HUES48 (cell line): ENCODE results near the gene ABLIM2.
A peak's percentile ranks its signal among the peaks of the same experiment; 100 is the strongest.

Experiments used
- H3K27ac ChIP-seq: one replicate; pipeline ENCODE4 v1.7.0; 2013; ENCODE audit warnings: low read depth, low read length, inconsistent platforms
- H3K27me3 ChIP-seq: 2 replicates; pipeline ENCODE4 v1.6.1; 2013; ENCODE audit warnings: mild to moderate bottlenecking, low read length; ENCODE audit not compliant: control insufficient read depth, insufficient read depth
- H3K36me3 ChIP-seq: 2 replicates; pipeline ENCODE4 v1.6.1; 2013; ENCODE audit warnings: low read length; ENCODE audit not compliant: control insufficient read depth, insufficient read depth
- H3K4me1 ChIP-seq: 2 replicates; pipeline ENCODE4 v1.6.1; 2013; ENCODE audit warnings: mild to moderate bottlenecking, low read length; ENCODE audit not compliant: control insufficient read depth, insufficient read depth
- H3K4me3 ChIP-seq: 2 replicates; pipeline ENCODE4 v1.5.1; 2013; ENCODE audit warnings: mild to moderate bottlenecking, low read depth, low read length
- H3K9ac ChIP-seq: 2 replicates; pipeline ENCODE4 v1.6.1; 2013; ENCODE audit warnings: mild to moderate bottlenecking, low read depth, low read length, moderate library complexity
- H3K9me3 ChIP-seq: 2 replicates; pipeline ENCODE4 v1.6.1; 2013; ENCODE audit warnings: low read length; ENCODE audit not compliant: control insufficient read depth, insufficient read depth

Gene ABLIM2

DNA sequence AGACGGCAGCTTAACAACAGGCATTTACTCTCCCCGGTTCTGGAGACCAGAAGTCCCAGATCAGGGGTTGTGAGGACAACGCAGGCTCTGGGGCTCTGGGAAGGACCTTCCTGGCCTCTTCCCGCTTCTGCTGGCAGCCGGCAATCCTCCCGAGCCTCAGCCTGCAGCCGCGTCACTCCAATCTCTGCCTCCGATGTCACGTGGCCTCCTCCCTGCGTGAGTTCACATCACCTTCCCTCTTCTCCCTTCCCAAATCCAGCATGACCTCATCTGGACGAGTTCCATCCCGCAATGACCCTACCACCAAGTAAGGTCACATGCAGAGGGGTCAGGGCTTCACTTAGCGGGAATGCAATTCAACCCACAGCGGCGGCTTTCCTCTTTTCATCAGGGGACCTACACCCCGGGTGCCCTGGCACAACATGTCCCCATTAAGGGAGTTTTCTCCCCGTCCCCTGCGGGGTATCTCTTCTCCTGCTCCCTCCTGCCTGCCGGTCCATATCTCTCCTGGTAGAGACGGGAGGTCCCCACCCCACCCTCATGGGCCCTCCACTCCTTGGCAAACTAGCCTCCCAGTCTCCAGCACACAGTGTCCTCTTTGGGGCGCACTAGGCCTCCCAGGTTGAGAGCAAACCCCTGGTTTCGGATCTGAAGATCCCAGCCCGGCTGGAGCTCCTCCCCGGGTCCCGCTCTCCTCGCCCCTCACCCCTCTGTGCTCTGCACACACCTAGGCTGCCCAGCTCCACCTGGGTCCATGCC lies 25.5 kb downstream of the ABLIM2 start:
- Histone ChIP-seq H3K9me3 (no peaks in the 10 kb centered on the region), H3K4me1 (peaks cover 7% of the 10 kb centered on the region), H3K36me3 (no peaks in the 10 kb centered on the region), H3K4me3 (no peak overlapping the region), H3K27me3 (no peaks in the 10 kb centered on the region), H3K27ac (no peak overlapping the region), H3K9ac (no peak overlapping the region)

DNA sequence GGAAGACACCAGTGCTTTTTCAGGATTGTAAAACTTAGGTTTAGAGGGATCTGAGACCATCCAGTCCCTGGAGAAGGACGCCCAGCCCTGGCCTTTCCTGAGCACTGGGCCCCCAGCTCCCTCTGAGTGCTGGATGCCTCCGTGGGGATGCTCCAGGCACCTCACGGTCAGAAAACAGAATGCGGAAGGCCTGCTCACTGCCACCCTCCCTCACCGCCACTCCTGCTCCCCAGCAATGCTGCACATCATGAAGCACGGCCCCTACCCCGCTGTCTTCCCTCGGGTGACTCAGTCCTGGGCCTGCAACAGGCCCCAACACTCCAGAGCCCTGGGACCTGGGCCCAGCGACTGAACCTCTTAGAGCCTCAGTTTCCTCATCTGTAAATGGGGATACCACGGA lies 26.2 kb downstream of the ABLIM2 start:
- Histone ChIP-seq H3K36me3 (no peaks in the 10 kb centered on the region), H3K9me3 (no peaks in the 10 kb centered on the region), H3K4me3 (no peak overlapping the region), H3K9ac (no peak overlapping the region), H3K27ac (no peak overlapping the region), H3K27me3 (no peaks in the 10 kb centered on the region), H3K4me1 (peaks cover 11% of the 10 kb centered on the region)

DNA sequence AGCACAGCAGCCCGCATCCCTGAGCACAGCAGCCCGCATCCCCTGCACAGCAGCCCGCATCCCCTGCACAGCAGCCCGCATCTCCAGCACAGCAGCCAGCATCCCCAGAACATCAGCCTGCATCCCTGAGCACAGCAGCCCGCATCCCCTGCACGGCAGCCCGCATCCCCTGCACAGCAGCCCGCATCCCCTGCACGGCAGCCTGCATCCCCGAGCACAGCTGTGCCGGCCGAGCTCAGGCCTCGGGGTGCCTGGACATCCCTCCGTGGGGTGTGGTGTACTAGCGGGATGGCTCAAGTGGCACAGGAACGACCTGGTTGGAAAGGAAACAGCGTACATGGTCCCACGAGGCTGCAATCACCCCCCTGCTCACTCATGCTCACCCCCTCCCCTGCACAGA lies 26.8 kb downstream of the ABLIM2 start:
- H3K9ac ChIP-seq, result no peak overlapping the region
- no peaks in the 10 kb centered on the region for H3K27me3 ChIP-seq
- H3K27ac ChIP-seq, result no peak overlapping the region

DNA sequence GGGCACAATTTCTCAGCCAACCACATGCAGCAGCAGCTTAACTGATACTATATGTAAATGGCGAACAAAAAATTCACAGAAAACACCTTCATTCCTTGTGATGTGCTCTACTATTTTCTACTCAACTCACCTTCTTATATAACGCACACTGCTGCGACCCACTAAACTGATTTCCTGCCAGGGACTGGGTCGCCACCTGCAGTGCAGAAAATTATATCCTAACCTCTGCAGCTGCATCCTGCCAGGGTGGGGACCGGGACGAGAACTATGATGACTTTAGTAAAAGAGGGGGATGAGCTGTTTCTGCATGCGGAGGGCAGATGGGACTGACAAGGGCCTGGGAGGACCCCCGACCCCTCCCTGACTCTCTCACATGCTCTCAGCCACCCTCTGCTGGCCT lies 27.4 kb downstream of the ABLIM2 start:
- Histone ChIP-seq H3K9me3 (no peaks in the 10 kb centered on the region), H3K27ac (no peak overlapping the region), H3K27me3 (no peaks in the 10 kb centered on the region), H3K9ac (no peak overlapping the region), H3K4me1 (peaks cover 11% of the 10 kb centered on the region), H3K36me3 (no peaks in the 10 kb centered on the region), H3K4me3 (no peak overlapping the region)

More for the DNA sequence above, 26.8 kb downstream of the ABLIM2 start:
- Histone ChIP-seq H3K9me3 (no peaks in the 10 kb centered on the region), H3K36me3 (no peaks in the 10 kb centered on the region), H3K4me3 (no peak overlapping the region), H3K4me1 (peaks cover 11% of the 10 kb centered on the region)

DNA sequence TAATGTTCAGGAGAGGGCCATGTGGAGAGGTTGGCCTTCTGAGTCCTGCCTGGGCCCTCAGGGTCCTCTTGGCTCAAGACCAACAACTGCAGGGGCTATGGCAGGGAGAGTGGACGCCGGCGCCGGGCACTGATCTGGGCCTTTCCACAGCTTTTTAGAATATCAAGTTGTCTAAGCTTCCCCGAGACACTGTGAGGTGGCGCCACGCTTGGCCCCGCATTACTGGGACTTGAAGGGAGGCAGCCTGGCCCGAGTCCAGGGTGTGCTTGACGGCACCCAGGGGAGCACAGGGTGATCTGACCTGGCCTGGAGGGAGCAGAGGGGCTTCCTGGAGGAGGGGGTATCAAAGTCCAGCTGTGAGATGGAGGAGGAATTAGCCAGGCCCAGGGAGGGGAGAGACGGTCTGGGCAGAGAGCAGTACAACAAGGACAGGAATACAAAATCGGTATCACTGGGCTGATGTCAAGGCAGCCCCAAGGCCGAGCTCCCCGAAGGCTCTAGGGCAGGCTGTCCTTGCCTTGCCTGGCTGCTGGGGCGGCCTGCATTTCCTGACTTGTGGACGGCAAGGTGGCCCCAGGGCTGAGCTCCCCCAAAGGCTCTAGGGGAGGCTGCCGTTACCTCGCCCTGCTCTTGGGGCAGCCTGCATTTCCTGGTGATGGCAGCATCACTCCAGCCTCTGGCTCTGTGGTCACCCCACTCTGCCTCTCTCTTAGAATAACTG lies 28.1 kb downstream of the ABLIM2 start:
- no peaks in the 10 kb centered on the region for H3K9me3 ChIP-seq

DNA sequence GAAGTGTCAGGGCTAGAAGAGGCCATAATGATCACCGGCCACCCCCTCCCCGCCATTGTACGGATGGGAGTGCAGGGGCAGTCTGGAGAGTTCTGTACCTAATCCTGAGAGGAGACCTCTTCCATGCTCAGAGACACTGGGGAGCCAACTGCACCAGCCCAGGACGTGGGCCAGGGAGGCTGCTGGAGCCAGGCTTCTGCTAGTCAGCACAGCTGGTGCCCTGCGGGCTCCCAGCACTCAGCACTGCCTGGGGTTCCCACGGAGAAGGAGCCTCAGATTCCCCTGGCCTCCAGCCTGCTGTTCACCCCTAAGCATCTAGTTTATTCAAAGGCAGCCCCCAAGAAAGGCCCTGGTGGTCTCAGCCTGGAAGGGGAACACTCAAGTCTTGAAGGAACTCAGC lies 28.8 kb downstream of the ABLIM2 start:
- Histone ChIP-seq H3K27me3 (no peaks in the 10 kb centered on the region), H3K4me1 (peaks cover 11% of the 10 kb centered on the region), H3K9me3 (no peaks in the 10 kb centered on the region), H3K27ac (no peak overlapping the region), H3K9ac (no peak overlapping the region), H3K4me3 (no peak overlapping the region), H3K36me3 (no peaks in the 10 kb centered on the region)

More for the DNA sequence above, 28.1 kb downstream of the ABLIM2 start:
- H3K9ac ChIP-seq, result no peak overlapping the region
- no peaks in the 10 kb centered on the region for H3K27me3 ChIP-seq
- no peaks in the 10 kb centered on the region for H3K36me3 ChIP-seq
- H3K27ac ChIP-seq, result no peak overlapping the region
- H3K4me3 ChIP-seq, result no peak overlapping the region
- peaks cover 11% of the 10 kb centered on the region for H3K4me1 ChIP-seq

DNA sequence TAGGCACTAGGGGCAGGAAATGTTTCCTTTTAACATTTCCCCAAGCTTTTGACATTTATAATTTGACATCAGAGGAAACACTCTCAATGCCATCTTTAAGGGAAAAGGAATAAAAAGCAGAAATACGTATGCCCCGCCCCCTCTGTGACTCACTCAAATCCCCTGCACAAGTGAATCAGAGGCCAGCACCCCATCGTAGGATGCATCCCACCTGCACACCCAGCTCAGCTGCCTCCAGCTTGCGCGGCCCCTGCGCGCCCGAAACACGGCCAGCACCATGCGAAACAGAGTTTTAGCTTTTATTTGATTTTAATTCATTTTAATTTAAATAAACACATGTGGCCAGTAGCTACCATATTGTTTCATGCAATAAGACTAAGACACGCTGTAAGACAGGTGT lies 29.5 kb downstream of the ABLIM2 start:
- Histone ChIP-seq H3K27me3 (no peaks in the 10 kb centered on the region), H3K9me3 (no peaks in the 10 kb centered on the region), H3K9ac (no peak overlapping the region), H3K27ac (no peak overlapping the region), H3K4me3 (no peak overlapping the region), H3K4me1 (peaks cover 11% of the 10 kb centered on the region), H3K36me3 (no peaks in the 10 kb centered on the region)

DNA sequence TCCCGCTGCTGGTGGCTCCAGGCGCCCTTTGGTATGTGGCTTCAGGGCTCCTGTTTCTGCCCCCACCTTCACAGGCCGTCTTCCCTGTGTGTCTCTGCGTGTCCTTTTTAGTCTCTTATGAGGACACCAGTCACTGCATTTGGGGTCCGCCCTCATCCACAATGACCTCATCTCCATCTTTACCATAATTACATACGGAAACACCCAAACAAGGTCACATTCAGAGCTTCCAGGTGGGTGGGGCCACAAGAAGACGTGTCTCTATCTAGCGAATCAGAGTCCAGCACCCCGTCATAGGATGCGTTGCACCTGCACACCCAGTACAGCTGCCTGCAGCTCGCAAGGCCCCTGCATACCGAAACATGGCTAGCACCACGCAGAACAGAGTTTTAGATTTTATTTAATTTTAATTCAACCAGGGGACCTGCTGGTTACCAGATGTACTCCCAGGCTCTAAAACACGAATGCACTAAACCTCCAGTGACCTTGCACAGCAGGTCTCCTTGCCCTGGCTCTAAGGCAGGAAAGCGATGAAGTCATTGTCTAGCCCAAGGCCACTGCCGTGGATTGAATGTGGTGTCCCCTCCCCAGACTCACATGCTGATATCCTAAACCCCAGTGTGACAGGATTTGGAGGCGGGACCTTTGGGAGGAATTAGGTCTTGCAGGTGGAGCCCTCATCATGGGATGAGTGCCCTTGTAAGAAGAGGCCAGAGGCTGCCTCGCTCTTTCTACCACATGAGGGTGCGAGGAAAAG lies 30.3 kb downstream of the ABLIM2 start:
- Histone ChIP-seq H3K27me3 (no peaks in the 10 kb centered on the region), H3K27ac (peak overlapping the region; percentile 45), H3K9ac (0 out of 2 replicates have a peak overlapping the region, but pooled peaks have one; percentile 22), H3K4me1 (peaks cover 11% of the 10 kb centered on the region), H3K9me3 (no peaks in the 10 kb centered on the region), H3K4me3 (no peak overlapping the region), H3K36me3 (no peaks in the 10 kb centered on the region)

DNA sequence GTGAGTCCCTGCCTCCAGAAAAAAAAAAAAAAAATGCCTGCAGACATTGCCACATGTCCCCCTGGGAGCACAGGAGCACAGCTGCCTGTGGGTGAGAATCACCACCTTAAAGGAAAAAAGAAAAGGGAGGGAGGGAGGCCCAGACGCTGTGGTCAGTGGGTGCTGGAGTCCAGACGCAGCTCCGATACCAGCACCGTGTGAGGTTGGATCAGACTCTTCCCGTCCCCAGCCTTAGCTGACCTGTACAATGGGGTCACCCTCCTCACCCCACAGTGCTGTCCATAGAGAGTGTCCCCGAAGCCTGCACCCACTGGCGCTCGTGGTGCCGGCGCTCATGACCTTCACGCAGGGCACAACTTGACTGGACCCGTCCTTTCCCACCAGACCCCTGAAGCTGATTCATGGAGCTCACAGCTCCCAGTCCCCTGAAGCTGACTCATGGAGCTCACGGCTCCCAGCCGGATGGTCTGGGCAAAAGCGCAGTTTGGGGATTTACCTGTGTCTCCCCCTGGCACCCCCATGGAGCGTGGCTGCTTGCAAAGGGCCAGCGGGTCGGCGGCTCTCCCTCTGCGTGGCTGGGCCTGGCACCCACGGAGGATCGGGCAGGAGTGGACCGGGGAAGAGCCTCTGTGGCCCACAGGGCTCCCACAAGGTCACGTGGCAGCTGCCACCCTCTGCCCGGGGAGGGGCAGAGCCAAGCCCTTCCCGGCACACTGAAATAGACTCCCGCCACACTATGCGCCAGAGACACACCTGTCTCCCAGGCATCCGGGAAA lies 31.4 kb downstream of the ABLIM2 start:
- Histone ChIP-seq H3K36me3 (no peaks in the 10 kb centered on the region), H3K4me3 (no peak overlapping the region), H3K4me1 (peaks cover 11% of the 10 kb centered on the region), H3K27me3 (no peaks in the 10 kb centered on the region), H3K27ac (peak overlapping the region; percentile 45), H3K9me3 (no peaks in the 10 kb centered on the region), H3K9ac (no peak overlapping the region; the same call in 1 of the 2 replicates)

DNA sequence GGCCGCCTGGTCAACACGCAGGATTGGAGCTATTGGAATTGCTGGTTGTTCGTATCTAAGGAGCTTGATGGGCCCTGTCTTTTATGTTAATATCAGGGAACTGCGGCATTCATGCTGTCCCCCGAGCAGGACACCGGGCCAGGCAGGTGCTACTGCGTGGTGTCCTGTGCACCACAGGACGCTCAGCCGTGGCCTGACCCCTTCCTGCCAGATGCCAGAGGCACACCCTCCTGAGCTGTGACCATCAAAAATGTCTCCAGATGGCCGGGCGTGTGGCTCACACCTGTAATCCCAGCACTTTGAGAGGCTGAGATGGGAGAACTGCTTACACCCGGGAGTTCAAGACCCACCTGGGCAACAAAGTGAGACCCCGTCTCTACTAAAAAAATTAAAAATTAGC lies 32.1 kb downstream of the ABLIM2 start:
- Histone ChIP-seq H3K36me3 (no peaks in the 10 kb centered on the region), H3K4me1 (peaks cover 11% of the 10 kb centered on the region), H3K9ac (no peak overlapping the region), H3K9me3 (no peaks in the 10 kb centered on the region), H3K27me3 (no peaks in the 10 kb centered on the region), H3K4me3 (no peak overlapping the region), H3K27ac (no peak overlapping the region)
